Heart right ventricle (tissue), 16 donors: Measurements from ENCODE around the gene NOTCH2. TPM values are rescaled to one million over a fixed set of nuclear protein-coding genes. Genes with fewer than 3 reads are reported as not detected.
A peak's percentile ranks its signal among the peaks of the same experiment; 100 is the strongest.
"Not testable (repeated sequence)": the region's sequence is repeated elsewhere in the genome, so short reads cannot be mapped to it uniquely, and the experiment has no call there.

Experiments used
- ATAC-seq, 8 donors: fragments of 200-7000 bp; cut with Tn5 transposase; one replicate each; pipeline ENCODE4 v1.9.1; 2020; ENCODE audit warnings: mild to moderate bottlenecking in 8 of 8, moderate library complexity in 8 of 8, moderate number of reproducible peaks in 1 of 8
- DNase-seq, 2 donors: peaks; one replicate each; pipeline ENCODE4 v3.0.0-alpha.2; 2020
- H3K27ac ChIP-seq, 10 donors: fragments of 200-600 bp; sonication (generic) in 2 of 10; one replicate each; pipeline versions ENCODE4 v1.5.0 to v1.8.0; 2020 to 2022; ENCODE audit warnings: mild to moderate bottlenecking in 3 of 10
- H3K27me3 ChIP-seq, 7 donors: fragments of 200-600 bp; one replicate each; pipeline ENCODE4 v1.8.0; 2021 to 2022; ENCODE audit warnings: mild to moderate bottlenecking in 2 of 7
- H3K36me3 ChIP-seq, 9 donors: fragments of 200-600 bp; sonication (generic) in 1 of 9; one replicate each; pipeline versions ENCODE4 v1.5.0 to v1.8.0; 2020 to 2022; ENCODE audit warnings: mild to moderate bottlenecking in 2 of 9
- H3K4me1 ChIP-seq, 9 donors: fragments of 200-600 bp; sonication (generic) in 1 of 9; one replicate each; pipeline versions ENCODE4 v1.5.0 to v1.8.0; 2020 to 2022; ENCODE audit warnings: mild to moderate bottlenecking in 4 of 9
- H3K4me3 ChIP-seq, 10 donors: fragments of 200-600 bp; sonication (generic) in 2 of 10; one replicate each; pipeline versions ENCODE4 v1.5.0 to v1.8.0; 2020 to 2022; ENCODE audit warnings: mild to moderate bottlenecking in 7 of 10, moderate library complexity in 2 of 10
- H3K9me3 ChIP-seq, 11 donors: fragments of 200-600 bp in 10 of 11; sonication (generic) in 2 of 11; one replicate each; pipeline versions ENCODE4 v1.5.0 to v1.8.0; 2013 to 2022; ENCODE audit warnings: mild to moderate bottlenecking in 2 of 11, control low read depth in 1 of 11, moderate library complexity in 1 of 11
- WGBS, 2 donors: extraction: QIAGEN DNeasy Blood & Tissue Kit; methylation state at CpG; one replicate each; pipeline ENCODE4 v1.1.7; 2013; ENCODE audit warnings: inconsistent platforms in 1 of 2; 5-methylcytosine and 5-hydroxymethylcytosine counted together
- intact Hi-C, 10 donors: fragments of 100-400 bp; cut with DNase I; formaldehyde crosslinking; loops; one replicate each; pipeline versions ENCODE4 v1.11.1 to v1.14.2; 2022
- polyA plus RNA-seq, 2 donors: library from polyadenylated mRNA; stranded (reverse); fragments of 200-250 nt; gene quantifications; one replicate each; pipeline ENCODE4 v1.2.3, GENCODE V29; 2013
- total RNA-seq, 10 donors: library from RNA; stranded (reverse); fragmentation: NEBNext Ultra II Directional in 3 of 10; extraction: Animal tissue kit (Norgen Biotek cat#: 25700) in 3 of 10; gene quantifications; one replicate each; pipeline versions ENCODE4 v1.2.1 to v1.2.4, GENCODE V29; 2021 to 2023
- donor health status: Arrhythmogenic right ventricular cardiomyopathy.
- donor health status: ischemic (EF 13 %, LVEDD 7.1; RV severe dilation, severe dysfunction).
- donor health status: healthy with polysubstance abuse.
- donor health status: DM: no; HTN: yes; CAD: no.
- donor health status: DM: no; HTN: no; CAD: no.
- donor health status: ischemic (EF 25% LVEDD 6.9; RV normal size, moderate dysfunction).
- donor health status: ischemic (EF 25% LVEDD 5.7; RV mildly dilated, moderate dysfunction).
- donor health status: healthy.
- donor health status: DM: yes; HTN: yes; CAD: no.
- donor health status: Ischemic cardiomyopathy.
- donor health status: ischemic (EF 35%, LVEDD 5.7; RV mildly dilated, moderate dysfunction).
- donor health status: nonischemic (EF 11% LVEDD 7.7; RV severe dilation, severe dysfunction).
- donor health status: DM: yes; HTN: yes; CAD: no.
- donor health status: PGD.
- donor health status: ischemic (EF 29% LVEDD 5.4; RV normal size, mild dysfunction).
- donor health status: nonischemic (EF 23%, LVEDD 6.1; RV moderate dilation, normal function).

Gene NOTCH2
- total and polyA plus RNA-seq, 12 donors, result 4.1 to 39.1 (median 23.8) TPM

DNA sequence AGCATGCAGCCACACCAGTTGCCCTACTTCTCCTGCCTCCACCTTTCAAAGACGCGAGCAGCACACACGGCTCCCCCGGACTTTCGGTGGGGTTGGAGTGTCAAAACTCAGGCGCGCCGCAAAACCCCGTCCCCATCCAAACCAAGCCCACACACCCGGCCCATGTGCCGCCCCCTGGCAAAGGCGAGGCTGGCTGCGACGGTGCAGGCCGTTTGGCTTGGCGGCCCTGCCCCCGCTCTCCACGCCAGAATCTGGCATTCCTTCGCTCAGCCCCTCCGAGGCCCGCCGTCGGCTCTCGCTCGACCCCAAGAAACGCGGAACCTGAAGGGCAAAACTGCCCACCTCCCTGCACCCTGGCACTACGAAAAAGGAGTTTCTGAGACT, 787 bp downstream of the NOTCH2 start:
- DNase-seq, result peak in 1 of 2 donors; percentile 10
- ATAC-seq, H3K9me3 ChIP-seq, H3K36me3 ChIP-seq, H3K27me3 ChIP-seq, intact Hi-C loops: not testable (repeated sequence)
- peak overlapping the region in 9 of 10 donors; percentile 59 to 92 (median 85) for H3K27ac ChIP-seq
- 1% methylated on average over 11 to 12 of the region's 28 CpGs for WGBS, 2 donors
- peaks cover 0 to 14% (median 0%) of the 10 kb centered on the region in 9 donors for H3K4me1 ChIP-seq
- H3K4me3 ChIP-seq, result peak overlapping the region; percentile 58 to 81 (median 69)

DNA sequence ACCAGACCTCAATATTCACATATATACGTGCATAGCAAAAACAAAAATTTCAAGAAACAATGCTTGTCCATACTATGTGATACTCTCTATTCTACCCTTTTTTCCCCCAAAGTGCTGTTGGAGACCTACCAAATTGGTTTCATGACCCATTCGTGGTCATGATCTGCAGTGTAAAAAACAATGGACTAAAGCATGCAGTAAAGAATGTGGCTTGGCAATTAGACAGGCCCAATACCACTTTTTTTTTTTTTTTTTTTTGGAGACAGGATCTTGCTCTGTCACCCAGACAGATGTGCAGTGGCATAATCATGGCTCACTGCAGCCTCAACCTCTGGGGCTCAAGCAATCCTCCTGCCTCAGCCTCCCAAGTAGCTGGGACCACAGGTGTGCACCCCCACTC, 21.3 kb downstream of the NOTCH2 start:
- ATAC-seq, H3K4me3 ChIP-seq, DNase-seq, intact Hi-C loops, H3K27me3 ChIP-seq, H3K27ac ChIP-seq, H3K36me3 ChIP-seq, H3K4me1 ChIP-seq, H3K9me3 ChIP-seq: not testable (repeated sequence)
- WGBS, 2 donors, result 50 to 59% methylated on average over 1 of the region's 2 CpGs

DNA sequence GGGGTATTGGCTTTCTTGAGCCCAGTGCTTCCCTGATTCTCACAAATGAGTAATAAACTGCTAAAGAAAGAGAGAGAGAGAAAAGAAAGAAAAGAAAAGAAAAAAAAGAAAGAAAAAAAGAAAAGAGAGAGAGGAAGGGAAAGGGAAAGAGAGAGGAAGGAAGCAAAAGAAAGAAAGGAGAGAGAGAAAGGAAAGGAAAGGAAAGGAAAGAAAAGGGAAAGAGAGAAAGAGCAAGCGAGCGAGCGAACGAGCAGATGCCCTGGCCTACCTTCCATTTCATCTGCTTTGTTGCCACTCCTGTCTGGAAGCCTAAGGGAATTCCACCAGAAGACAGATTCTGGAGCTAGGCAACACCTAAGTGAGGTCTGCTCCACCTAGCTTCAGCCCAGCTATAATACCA, 27.7 kb downstream of the NOTCH2 start:
- H3K9me3 ChIP-seq, H3K4me1 ChIP-seq, H3K27ac ChIP-seq, DNase-seq, H3K27me3 ChIP-seq, H3K4me3 ChIP-seq, intact Hi-C loops, ATAC-seq, H3K36me3 ChIP-seq: not testable (repeated sequence)
- 94 to 97% methylated on average over 4 of the region's 4 CpGs for WGBS, 2 donors

DNA sequence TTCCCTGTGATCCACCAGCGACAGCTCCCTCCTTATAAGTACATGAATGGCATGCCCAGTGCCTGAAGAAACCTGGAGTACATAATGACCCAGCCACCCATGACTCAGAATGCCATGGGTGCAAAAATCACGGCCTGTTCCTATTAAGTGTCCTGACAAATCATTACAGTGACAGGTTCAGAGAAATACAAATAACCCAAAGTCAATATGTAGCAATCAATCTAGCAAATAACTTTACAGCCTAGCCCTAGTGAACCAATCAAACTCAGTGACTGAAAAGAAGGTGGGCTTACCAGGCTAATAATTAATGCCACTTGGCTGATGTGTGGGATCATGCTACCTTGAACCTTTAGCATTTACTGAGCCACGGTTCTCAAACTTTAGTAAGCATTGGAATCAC, 37.2 kb downstream of the NOTCH2 start:
- H3K27me3 ChIP-seq, H3K9me3 ChIP-seq, DNase-seq, ATAC-seq, H3K36me3 ChIP-seq, H3K4me1 ChIP-seq, H3K27ac ChIP-seq, H3K4me3 ChIP-seq, intact Hi-C loops: not testable (repeated sequence)
- WGBS, 2 donors, result 64 to 65% methylated on average over 2 of the region's 3 CpGs

DNA sequence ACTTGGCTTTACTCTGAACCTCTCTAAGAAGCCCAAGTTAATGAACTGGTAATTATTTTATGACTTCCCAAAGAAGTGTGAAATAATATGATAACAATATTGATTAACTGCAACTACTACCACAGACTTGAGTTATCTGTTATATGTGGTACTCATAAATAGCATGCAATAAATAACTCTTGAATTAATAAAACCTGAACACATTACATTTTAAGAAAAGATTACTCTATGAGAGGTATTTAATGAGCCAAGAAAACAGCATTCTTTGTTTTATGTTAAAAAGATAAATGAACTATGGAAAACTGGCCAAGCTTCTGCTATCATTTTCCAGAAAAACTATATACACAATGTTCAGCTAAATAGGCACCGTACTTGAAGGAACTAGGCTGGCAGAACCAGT, 45.7 kb downstream of the NOTCH2 start:
- H3K36me3 ChIP-seq, H3K4me3 ChIP-seq, H3K27me3 ChIP-seq, DNase-seq, H3K4me1 ChIP-seq, H3K9me3 ChIP-seq, ATAC-seq, H3K27ac ChIP-seq, intact Hi-C loops: not testable (repeated sequence)
- WGBS, 2 donors, result no CpG with 5 or more reads among the region's 1 CpG

DNA sequence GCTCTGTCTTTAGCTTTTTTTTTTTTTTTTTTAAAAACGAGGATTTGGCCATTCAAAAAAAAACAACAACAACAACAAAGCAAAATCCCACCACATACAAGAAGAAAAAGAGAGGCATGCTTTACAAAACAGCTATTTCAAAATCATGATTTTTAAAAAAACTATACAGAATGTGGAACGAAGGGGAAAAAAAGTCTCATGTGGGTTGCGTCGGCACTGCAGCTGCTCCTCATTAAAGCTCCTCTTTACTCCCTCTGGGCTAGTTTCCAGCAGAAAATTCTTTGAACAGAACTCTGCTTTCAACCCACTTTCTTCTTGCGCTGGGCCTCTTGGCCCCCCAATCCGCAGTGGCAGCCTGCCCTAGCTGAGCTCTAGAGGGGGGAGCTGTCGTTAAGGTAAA, 54.5 kb downstream of the NOTCH2 start:
- H3K4me1 ChIP-seq, intact Hi-C loops, H3K27me3 ChIP-seq, H3K36me3 ChIP-seq, ATAC-seq, H3K9me3 ChIP-seq, H3K4me3 ChIP-seq: not testable (repeated sequence)
- WGBS, 2 donors, result 11 to 20% methylated on average over 7 of the region's 7 CpGs
- peak overlapping the region in 1 of 10 donors; percentile 60 for H3K27ac ChIP-seq
- peak; percentile 11 to 18 for DNase-seq

DNA sequence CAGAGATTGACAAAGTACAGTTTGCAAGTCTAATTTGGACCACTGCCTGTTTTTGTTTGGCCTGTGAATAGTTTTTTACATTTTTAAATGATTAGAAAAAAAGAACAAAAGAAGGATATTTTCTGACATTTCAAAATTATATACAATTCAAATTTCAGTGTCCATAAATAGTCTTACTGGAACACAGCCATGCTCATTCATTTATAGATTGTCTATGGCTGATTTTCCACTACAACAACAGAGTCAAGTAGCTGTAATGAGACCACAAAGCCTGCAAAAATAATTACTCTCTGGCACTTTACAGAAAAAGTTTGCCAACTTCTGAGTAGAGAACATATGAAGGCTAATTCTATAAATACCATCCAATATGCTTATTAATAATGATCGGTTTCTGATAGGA, 61.1 kb downstream of the NOTCH2 start:
- H3K4me3 ChIP-seq, H3K27me3 ChIP-seq: not testable (repeated sequence)
- 65 to 72% methylated on average over 1 of the region's 1 CpG for WGBS, 2 donors

DNA sequence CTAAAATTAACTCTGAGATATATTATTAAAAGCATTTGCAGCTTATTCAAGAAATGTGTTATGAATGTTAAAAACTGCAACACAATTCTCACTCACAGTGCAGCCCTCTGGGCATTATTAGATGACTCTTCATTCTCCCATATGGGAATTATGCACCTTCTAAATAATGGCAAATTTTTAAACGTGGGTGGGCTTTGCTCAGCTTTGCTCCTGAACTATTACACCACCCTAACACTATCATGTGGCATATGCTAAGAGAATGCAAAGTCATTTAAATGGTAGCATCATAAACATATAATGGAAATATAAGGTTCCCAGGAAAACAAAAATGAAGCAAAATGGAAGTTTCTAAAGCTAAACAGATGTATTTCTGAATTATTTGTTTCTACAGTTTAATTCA, 61.6 kb downstream of the NOTCH2 start:
- ATAC-seq, H3K27ac ChIP-seq, DNase-seq, H3K9me3 ChIP-seq, intact Hi-C loops, H3K4me1 ChIP-seq, H3K27me3 ChIP-seq, H3K4me3 ChIP-seq, H3K36me3 ChIP-seq: not testable (repeated sequence)
- WGBS, 2 donors, result no CpG with 5 or more reads among the region's 1 CpG

More for the DNA sequence above, 61.1 kb downstream of the NOTCH2 start:
- H3K27ac ChIP-seq, ATAC-seq, H3K9me3 ChIP-seq, DNase-seq, intact Hi-C loops, H3K4me1 ChIP-seq, H3K36me3 ChIP-seq: not testable (repeated sequence)

DNA sequence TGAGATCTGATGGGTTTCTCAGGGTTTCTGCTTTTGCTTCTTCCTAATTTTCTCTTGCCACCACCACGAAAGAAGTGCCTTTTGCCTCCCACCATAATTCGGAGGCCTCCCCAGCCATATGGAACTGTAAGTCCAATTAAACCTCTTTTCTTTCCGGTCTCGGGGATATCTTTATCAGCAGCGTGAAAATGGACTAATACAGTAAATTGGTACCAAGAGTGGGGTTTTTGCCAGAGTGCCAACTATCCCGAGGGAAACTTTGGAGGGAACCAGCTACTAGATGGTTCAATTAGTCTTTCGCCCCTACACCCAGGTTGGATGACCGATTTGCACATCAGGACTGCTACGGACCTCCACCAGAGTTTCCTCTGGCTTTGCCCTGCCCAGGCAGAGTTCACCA, 68.4 kb downstream of the NOTCH2 start:
- intact Hi-C loops, result not testable (repeated sequence)
- 93 to 95% methylated on average over 7 to 8 of the region's 9 CpGs for WGBS, 2 donors

DNA sequence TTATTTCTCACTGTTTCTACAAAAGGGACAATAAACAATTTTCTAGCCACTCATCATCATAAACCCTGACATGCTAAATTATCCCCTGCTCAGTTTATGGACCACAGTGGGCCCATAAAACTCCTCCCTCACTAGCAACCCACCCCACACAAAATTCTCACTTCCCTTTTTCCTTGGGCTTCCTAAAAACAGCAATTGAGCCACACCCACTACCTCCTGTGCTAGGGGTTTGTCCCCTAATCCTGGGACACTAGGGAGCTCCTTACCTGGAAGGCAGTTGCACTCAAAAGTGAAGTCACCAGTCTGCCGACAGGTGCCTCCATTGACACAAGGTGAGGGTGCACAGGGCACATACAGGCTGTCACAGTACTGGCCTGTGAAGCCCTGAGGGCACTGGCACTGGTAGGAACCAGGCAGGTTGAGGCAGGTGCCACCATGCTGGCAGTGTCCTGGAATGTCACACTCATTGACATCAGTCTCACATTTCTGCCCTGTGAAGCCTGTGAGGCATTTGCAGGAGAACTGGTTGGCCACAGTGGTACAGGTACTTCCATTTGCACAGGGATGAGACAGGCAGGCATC, 72.6 kb downstream of the NOTCH2 start:
- H3K9me3 ChIP-seq, DNase-seq, intact Hi-C loops, H3K27me3 ChIP-seq, ATAC-seq, H3K4me3 ChIP-seq, H3K27ac ChIP-seq: not testable (repeated sequence)
- H3K4me1 ChIP-seq, result peaks cover 0 to 13% (median 5%) of the 10 kb centered on the region in 9 donors
- 78 to 100% methylated on average over 1 of the region's 1 CpG for WGBS, 2 donors
- peaks cover 0 to 11% (median 0%) of the 10 kb centered on the region in 9 donors for H3K36me3 ChIP-seq

More for the DNA sequence above, 68.4 kb downstream of the NOTCH2 start:
- not testable (repeated sequence) for ATAC-seq, H3K27me3 ChIP-seq, H3K4me3 ChIP-seq, DNase-seq, H3K27ac ChIP-seq, H3K4me1 ChIP-seq, H3K9me3 ChIP-seq
- peaks cover 0 to 20% (median 0%) of the 10 kb centered on the region in 9 donors for H3K36me3 ChIP-seq

DNA sequence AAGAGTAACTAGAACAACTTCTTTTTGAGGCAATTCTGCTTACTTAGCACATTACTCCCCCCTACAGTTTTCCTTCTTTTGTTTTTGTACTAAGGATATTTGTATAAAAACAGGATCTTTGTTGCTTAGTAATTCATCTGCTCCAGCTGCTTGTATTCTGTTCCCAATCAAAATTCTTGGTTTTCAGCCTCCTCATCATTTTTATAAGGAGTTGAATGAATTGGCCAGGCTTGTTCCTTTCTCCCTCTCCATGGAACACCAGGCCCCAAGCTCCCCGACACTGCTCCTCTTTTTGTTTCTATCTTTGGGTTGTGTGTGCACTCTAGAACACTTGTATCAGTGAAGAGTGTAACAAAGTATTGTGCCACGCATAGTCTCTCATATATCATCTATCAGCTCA, 73.5 kb downstream of the NOTCH2 start:
- intact Hi-C loops, DNase-seq, H3K4me3 ChIP-seq, H3K27me3 ChIP-seq, H3K36me3 ChIP-seq, H3K9me3 ChIP-seq, H3K27ac ChIP-seq, ATAC-seq: not testable (repeated sequence)
- H3K4me1 ChIP-seq, result peaks cover 0 to 13% (median 5%) of the 10 kb centered on the region in 9 donors
- 24 to 49% methylated on average over 1 to 2 of the region's 2 CpGs for WGBS, 2 donors
